Measurements from ENCODE around the gene CCL26.
A peak's percentile ranks its signal among the peaks of the same experiment; 100 is the strongest.
"Not testable (repeated sequence)": the region's sequence is repeated elsewhere in the genome, so short reads cannot be mapped to it uniquely, and the experiment has no call there.

Gene CCL26

GRCh38 chr7:75793676-75794075 lies 21.7 kb upstream of the CCL26 start:
- DNase-seq (ENCODE audit: low read depth in 2 of 3, low spot score in 1 of 3): no peak

GRCh38 chr7:75792567-75792966 lies 20.6 kb upstream of the CCL26 start:
- not testable (repeated sequence) for DNase-seq (ENCODE audit: low read depth in 2 of 3, low spot score in 1 of 3)

GRCh38 chr7:75789361-75789924 lies 17.4 kb upstream of the CCL26 start:
- no peak for DNase-seq (ENCODE audit: low read depth in 2 of 3, low spot score in 1 of 3)

- not testable (repeated sequence) for DNase-seq (ENCODE audit: low read depth in 2 of 3, low spot score in 1 of 3)
Measured at GRCh38 chr7:75788154-75788847, 16.3 kb upstream of the CCL26 start.

GRCh38 chr7:75783058-75783457 lies 11.0 kb upstream of the CCL26 start:
- not testable (repeated sequence) for DNase-seq (ENCODE audit: low read depth in 2 of 3, low spot score in 1 of 3)

- DNase-seq (ENCODE audit: low read depth in 2 of 3, low spot score in 1 of 3): not testable (repeated sequence)
Measured at GRCh38 chr7:75780647-75781273, 8.7 kb upstream of the CCL26 start.

- not testable (repeated sequence) for DNase-seq (ENCODE audit: low read depth in 2 of 3, low spot score in 1 of 3)
Measured at GRCh38 chr7:75779516-75779915, 7.5 kb upstream of the CCL26 start.

GRCh38 chr7:75779035-75779434 lies 7.0 kb upstream of the CCL26 start:
- DNase-seq (ENCODE audit: low read depth in 2 of 3, low spot score in 1 of 3): not testable (repeated sequence)

GRCh38 chr7:75776295-75776971 lies 4.4 kb upstream of the CCL26 start:
- DNase-seq (ENCODE audit: low read depth in 2 of 3, low spot score in 1 of 3): peak; percentile 41 to 68 (median 50)

- DNase-seq (ENCODE audit: low read depth in 2 of 3, low spot score in 1 of 3): not testable (repeated sequence)
Measured at GRCh38 chr7:75773958-75774357, 1.9 kb upstream of the CCL26 start.

- no peak for DNase-seq (ENCODE audit: low read depth in 2 of 3, low spot score in 1 of 3)
Measured at GRCh38 chr7:75771224-75771623, 787 bp downstream of the CCL26 start.

GRCh38 chr7:75762350-75762917 lies 9.6 kb downstream of the CCL26 start:
- no peak for DNase-seq (ENCODE audit: low read depth in 2 of 3, low spot score in 1 of 3)

GRCh38 chr7:75761801-75762200 lies 10.2 kb downstream of the CCL26 start:
- DNase-seq (ENCODE audit: low read depth in 2 of 3, low spot score in 1 of 3): not testable (repeated sequence)

GRCh38 chr7:75758491-75758890 lies 13.5 kb downstream of the CCL26 start:
- no peak for DNase-seq (ENCODE audit: low read depth in 2 of 3, low spot score in 1 of 3)

- DNase-seq (ENCODE audit: low read depth in 2 of 3, low spot score in 1 of 3): no peak
Measured at GRCh38 chr7:75757860-75758259, 14.2 kb downstream of the CCL26 start.

GRCh38 chr7:75756991-75757676 lies 14.9 kb downstream of the CCL26 start:
- no peak for DNase-seq (ENCODE audit: low read depth in 2 of 3, low spot score in 1 of 3)

GRCh38 chr7:75756206-75756990 lies 15.6 kb downstream of the CCL26 start:
- DNase-seq (ENCODE audit: low read depth in 2 of 3, low spot score in 1 of 3): no peak

- no peak for DNase-seq (ENCODE audit: low read depth in 2 of 3, low spot score in 1 of 3)
Measured at GRCh38 chr7:75743455-75743859, 28.6 kb downstream of the CCL26 start.

GRCh38 chr7:75740846-75741497 lies 31.0 kb downstream of the CCL26 start:
- no peak for DNase-seq (ENCODE audit: low read depth in 2 of 3, low spot score in 1 of 3)
